ENCODE data around the gene PTPRF.
A peak's percentile ranks its signal among the peaks of the same experiment; 100 is the strongest.
"Not testable (repeated sequence)": the region's sequence is repeated elsewhere in the genome, so short reads cannot be mapped to it uniquely, and the experiment has no call there.

PTPRF gene

GRCh38 chr1:43622901-43623780, 92.5 kb downstream of the PTPRF start:
- H3K4me3 ChIP-seq (ENCODE audit: low read depth, low read length): no peak overlapping the region
- DNase-seq (ENCODE audit: low read depth): peak; percentile 20
- TF ChIP-seq MYC (IDR thresholded peaks at IDR 0.05; ENCODE audit: low read depth, low read length) (no peak), POLR2A (IDR thresholded peaks at IDR 0.05; ENCODE audit: extremely low read depth, insufficient read length) (no peak), MAX (IDR thresholded peaks at IDR 0.05; ENCODE audit: low read depth, low read length) (no peak)

- TF ChIP-seq MAX (IDR thresholded peaks at IDR 0.05; ENCODE audit: low read depth, low read length) (no peak), MYC (IDR thresholded peaks at IDR 0.05; ENCODE audit: low read depth, low read length) (no peak), POLR2A (IDR thresholded peaks at IDR 0.05; ENCODE audit: extremely low read depth, insufficient read length) (no peak), CTCF (IDR thresholded peaks at IDR 0.05; ENCODE audit: low read depth, low read length) (no peak)
- no peak overlapping the region for H3K4me3 ChIP-seq (ENCODE audit: low read depth, low read length)
- DNase-seq (ENCODE audit: low read depth): no peak
Observed at GRCh38 chr1:43625063-43625780, 94.5 kb downstream of the PTPRF start.

GRCh38 chr1:43632135-43632670, 101.5 kb downstream of the PTPRF start:
- TF ChIP-seq MYC (IDR thresholded peaks at IDR 0.05; ENCODE audit: low read depth, low read length) (no peak), CTCF (IDR thresholded peaks at IDR 0.05; ENCODE audit: low read depth, low read length) (no peak), MAX (IDR thresholded peaks at IDR 0.05; ENCODE audit: low read depth, low read length) (no peak), POLR2A (IDR thresholded peaks at IDR 0.05; ENCODE audit: extremely low read depth, insufficient read length) (no peak)
- DNase-seq (ENCODE audit: low read depth): no peak
- H3K4me3 ChIP-seq (ENCODE audit: low read depth, low read length): no peak overlapping the region

GRCh38 chr1:43634721-43635120, 104.0 kb downstream of the PTPRF start:
- H3K4me3 ChIP-seq (ENCODE audit: low read depth, low read length): no peak overlapping the region
- no peak for DNase-seq (ENCODE audit: low read depth)
- no peak for TF ChIP-seq POLR2A (IDR thresholded peaks at IDR 0.05; ENCODE audit: extremely low read depth, insufficient read length)
- TF ChIP-seq MYC (IDR thresholded peaks at IDR 0.05; ENCODE audit: low read depth, low read length): no peak

- no peak for DNase-seq (ENCODE audit: low read depth)
- H3K4me3 ChIP-seq (ENCODE audit: low read depth, low read length): no peak overlapping the region
- no peak for TF ChIP-seq MAX (IDR thresholded peaks at IDR 0.05; ENCODE audit: low read depth, low read length)
- no peak for TF ChIP-seq CTCF (IDR thresholded peaks at IDR 0.05; ENCODE audit: low read depth, low read length)
- no peak for TF ChIP-seq MYC (IDR thresholded peaks at IDR 0.05; ENCODE audit: low read depth, low read length)
- no peak for TF ChIP-seq POLR2A (IDR thresholded peaks at IDR 0.05; ENCODE audit: extremely low read depth, insufficient read length)
Observed at GRCh38 chr1:43636006-43636641, 105.4 kb downstream of the PTPRF start.

GRCh38 chr1:43637267-43637666, 106.6 kb downstream of the PTPRF start:
- no peak overlapping the region for H3K4me3 ChIP-seq (ENCODE audit: low read depth, low read length)
- no peak for DNase-seq (ENCODE audit: low read depth)
- no peak for TF ChIP-seq MYC (IDR thresholded peaks at IDR 0.05; ENCODE audit: low read depth, low read length)

GRCh38 chr1:43638381-43638780, 107.7 kb downstream of the PTPRF start:
- not testable (repeated sequence) for H3K4me3 ChIP-seq (ENCODE audit: low read depth, low read length); DNase-seq (ENCODE audit: low read depth)
